PFSK-1 (cell line): Measurements from ENCODE around the gene CD163L1.

ENCODE experiments used
- FOXP2 ChIP-seq: optimal IDR thresholded peaks from 2 replicates; pipeline ENCODE3; 2011; ENCODE audit warnings: borderline replicate concordance, control low read depth, inconsistent platforms; ENCODE audit not compliant: insufficient read depth; ENCODE audit errors: extremely low read length, extremely low read depth
- POLR2AphosphoS5 ChIP-seq: IDR thresholded peaks from 2 replicates; pipeline ENCODE4 v1.6.1; 2012; ENCODE audit warnings: low read depth, mild to moderate bottlenecking, control low read depth, low read length, moderate library complexity
- SIN3A ChIP-seq: IDR thresholded peaks from 2 replicates; pipeline ENCODE4 v1.6.1; 2012; ENCODE audit warnings: mild to moderate bottlenecking, low read length, moderate library complexity, borderline replicate concordance; ENCODE audit not compliant: insufficient read depth
- TAF1 ChIP-seq: IDR thresholded peaks from 2 replicates; pipeline ENCODE4 v1.6.1; 2012; ENCODE audit warnings: low read length, control low read depth, borderline replicate concordance; ENCODE audit not compliant: insufficient read depth
- TF ChIP-seq, protein P1 (sequence below), 2 experiments: IDR thresholded peaks; 2 replicates each; pipeline versions ENCODE4 v1.6.1 to v1.8.0; 2011 to 2012; ENCODE audit warnings: low read depth in 2 of 2, low read length in 2 of 2, control low read depth in 1 of 2, inconsistent platforms in 1 of 2, mild to moderate bottlenecking in 1 of 2, moderate library complexity in 1 of 2; ENCODE audit not compliant: insufficient read depth in 1 of 2

CD163L1 gene

DNA sequence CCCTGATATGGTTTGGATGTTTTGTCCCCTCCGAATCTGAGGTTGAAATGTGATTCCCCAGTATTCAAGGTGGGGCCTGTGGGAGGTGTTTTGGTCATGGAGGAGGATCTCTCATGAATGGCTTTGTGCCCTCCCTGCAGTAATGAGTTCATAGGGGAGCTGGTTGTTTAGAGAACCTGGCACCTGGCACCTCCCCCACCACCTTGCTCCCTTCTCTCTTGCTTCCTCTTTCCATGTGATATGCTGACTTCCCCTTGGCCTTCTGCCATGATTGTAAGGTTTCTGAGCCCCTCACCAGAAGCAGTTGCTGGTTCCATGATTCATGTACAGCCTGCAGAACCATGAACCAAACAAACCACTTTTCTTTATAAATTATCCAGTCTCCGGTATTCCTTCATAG lies 32.6 kb downstream of the CD163L1 start:
- TF ChIP-seq FOXP2 (no peak), SIN3A (no peak), TAF1 (no peak), POLR2AphosphoS5 (no peak)
- TF ChIP-seq, protein P1, sequence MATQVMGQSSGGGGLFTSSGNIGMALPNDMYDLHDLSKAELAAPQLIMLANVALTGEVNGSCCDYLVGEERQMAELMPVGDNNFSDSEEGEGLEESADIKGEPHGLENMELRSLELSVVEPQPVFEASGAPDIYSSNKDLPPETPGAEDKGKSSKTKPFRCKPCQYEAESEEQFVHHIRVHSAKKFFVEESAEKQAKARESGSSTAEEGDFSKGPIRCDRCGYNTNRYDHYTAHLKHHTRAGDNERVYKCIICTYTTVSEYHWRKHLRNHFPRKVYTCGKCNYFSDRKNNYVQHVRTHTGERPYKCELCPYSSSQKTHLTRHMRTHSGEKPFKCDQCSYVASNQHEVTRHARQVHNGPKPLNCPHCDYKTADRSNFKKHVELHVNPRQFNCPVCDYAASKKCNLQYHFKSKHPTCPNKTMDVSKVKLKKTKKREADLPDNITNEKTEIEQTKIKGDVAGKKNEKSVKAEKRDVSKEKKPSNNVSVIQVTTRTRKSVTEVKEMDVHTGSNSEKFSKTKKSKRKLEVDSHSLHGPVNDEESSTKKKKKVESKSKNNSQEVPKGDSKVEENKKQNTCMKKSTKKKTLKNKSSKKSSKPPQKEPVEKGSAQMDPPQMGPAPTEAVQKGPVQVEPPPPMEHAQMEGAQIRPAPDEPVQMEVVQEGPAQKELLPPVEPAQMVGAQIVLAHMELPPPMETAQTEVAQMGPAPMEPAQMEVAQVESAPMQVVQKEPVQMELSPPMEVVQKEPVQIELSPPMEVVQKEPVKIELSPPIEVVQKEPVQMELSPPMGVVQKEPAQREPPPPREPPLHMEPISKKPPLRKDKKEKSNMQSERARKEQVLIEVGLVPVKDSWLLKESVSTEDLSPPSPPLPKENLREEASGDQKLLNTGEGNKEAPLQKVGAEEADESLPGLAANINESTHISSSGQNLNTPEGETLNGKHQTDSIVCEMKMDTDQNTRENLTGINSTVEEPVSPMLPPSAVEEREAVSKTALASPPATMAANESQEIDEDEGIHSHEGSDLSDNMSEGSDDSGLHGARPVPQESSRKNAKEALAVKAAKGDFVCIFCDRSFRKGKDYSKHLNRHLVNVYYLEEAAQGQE (IDR thresholded peaks at IDR 0.05; ENCODE audit: insufficient read depth in 1 of 2, low read depth in 2 of 2, low read length in 2 of 2) = no peak

DNA sequence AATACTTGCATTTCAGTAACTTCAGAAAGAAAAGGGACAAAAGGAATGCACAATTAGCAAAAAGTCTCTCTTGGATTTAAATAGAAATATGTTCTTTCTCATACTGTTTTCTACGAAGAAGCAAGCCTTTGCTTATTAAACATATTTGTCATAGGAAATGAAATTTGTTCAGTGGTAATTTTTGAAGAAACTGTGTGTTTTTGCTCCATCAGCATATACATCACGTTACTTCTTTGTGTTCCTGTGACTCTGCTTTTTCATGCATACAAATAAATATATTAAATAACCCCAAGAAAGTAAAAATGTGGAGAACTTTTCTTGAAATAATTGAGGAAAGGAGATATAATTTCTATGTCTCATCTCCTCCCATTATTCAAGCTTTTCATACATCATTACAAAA lies 39.7 kb downstream of the CD163L1 start:
- TF ChIP-seq, protein P1 (IDR thresholded peaks at IDR 0.05; ENCODE audit: insufficient read depth in 1 of 2, low read depth in 2 of 2, low read length in 2 of 2) = no peak
- TF ChIP-seq SIN3A (no peak), FOXP2 (no peak), TAF1 (no peak), POLR2AphosphoS5 (no peak)

DNA sequence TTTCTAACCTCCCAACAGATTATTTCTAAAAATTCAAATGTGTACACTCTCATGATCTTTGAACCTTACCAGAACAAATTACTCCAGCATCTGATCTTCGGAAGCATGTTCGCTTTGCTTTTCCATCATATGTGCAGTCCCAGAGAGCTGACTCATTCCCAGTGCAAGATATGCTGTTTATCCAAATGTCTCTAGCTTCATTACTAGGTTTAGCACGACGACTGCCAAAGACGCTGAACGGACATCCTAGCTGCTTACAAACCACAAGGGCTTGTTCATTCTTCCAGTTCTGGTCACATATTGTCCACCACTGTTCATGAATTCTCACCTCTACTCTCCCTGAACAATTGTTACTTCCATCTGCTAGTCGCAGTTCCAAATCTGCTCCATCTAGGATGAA lies 40.5 kb downstream of the CD163L1 start:
- TF ChIP-seq SIN3A = no peak
- TF ChIP-seq TAF1 = no peak
- TF ChIP-seq POLR2AphosphoS5 = no peak
- no peak for TF ChIP-seq FOXP2
- TF ChIP-seq, protein P1 (IDR thresholded peaks at IDR 0.05; ENCODE audit: insufficient read depth in 1 of 2, low read depth in 2 of 2, low read length in 2 of 2) = no peak

DNA sequence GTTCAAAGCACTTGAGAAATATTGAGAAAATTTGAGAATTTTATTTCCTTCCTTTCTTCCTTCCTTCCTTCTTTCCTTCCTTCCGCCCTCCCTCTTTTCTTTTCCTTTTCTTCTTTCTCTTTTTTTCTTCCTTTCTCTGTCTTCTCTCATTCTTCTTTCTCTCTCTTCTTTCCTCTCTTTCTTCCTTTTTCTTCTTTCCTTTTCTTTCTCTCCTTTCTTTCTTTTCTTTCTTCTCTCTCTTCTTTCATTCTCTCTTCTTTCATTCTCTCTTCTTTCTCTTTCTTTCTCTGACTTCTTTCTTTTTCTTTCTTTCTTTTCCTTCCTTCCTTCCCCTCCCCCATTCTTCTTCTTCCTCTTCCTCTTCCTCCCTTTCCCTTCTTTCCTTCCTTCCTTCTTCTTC lies 44.9 kb downstream of the CD163L1 start:
- TF ChIP-seq, protein P1 (IDR thresholded peaks at IDR 0.05; ENCODE audit: insufficient read depth in 1 of 2, low read depth in 2 of 2, low read length in 2 of 2) = no peak
- no peak for TF ChIP-seq FOXP2
- TF ChIP-seq POLR2AphosphoS5 = no peak
- TF ChIP-seq SIN3A = no peak
- TF ChIP-seq TAF1 = no peak

DNA sequence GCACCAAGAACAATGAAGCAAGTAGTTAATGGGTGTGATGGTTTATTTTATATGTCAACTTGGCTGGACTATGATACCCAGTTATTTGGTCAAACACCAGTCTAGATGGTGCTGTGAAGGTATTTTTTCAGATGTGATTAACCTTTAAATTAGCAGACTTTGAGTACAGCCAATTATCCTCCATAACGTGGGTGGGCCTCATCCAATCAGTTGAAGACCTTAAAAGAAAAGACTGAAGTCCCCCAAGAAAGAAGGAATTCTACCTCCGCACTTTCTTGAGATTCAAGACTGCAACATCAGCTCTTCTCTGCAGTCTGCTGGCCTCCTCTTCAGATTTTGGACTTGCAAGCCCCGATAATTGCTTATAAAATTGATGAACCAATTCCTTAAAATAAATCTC lies 47.5 kb downstream of the CD163L1 start:
- TF ChIP-seq SIN3A (no peak), FOXP2 (no peak), TAF1 (no peak), POLR2AphosphoS5 (no peak)
- TF ChIP-seq, protein P1 (IDR thresholded peaks at IDR 0.05; ENCODE audit: insufficient read depth in 1 of 2, low read depth in 2 of 2, low read length in 2 of 2) = no peak
